Hepatocyte (in vitro differentiated cells): ENCODE data around the gene ZPLD1.

ENCODE experiments used
- CTCF ChIP-seq: fragments of 200-600 bp; sonication (generic); IDR thresholded peaks from 2 replicates; pipeline ENCODE4 v1.5.1; 2016; ENCODE audit warnings: antibody characterized with exemption, mild to moderate bottlenecking; ENCODE audit not compliant: poor library complexity
- EZH2 ChIP-seq: fragments of 200-600 bp; sonication (generic); IDR thresholded peaks from 2 replicates; pipeline ENCODE4 v1.6.1; 2016; ENCODE audit warnings: antibody characterized with exemption, mild to moderate bottlenecking, borderline replicate concordance
- EZH2phosphoT487 ChIP-seq: fragments of 200-600 bp; sonication (generic); IDR thresholded peaks from one replicate; pipeline ENCODE4 v1.6.1; 2018; ENCODE audit warnings: antibody characterized with exemption, mild to moderate bottlenecking, low read depth, moderate library complexity; ENCODE audit not compliant: unreplicated experiment, severe bottlenecking

- TF ChIP-seq CTCF (no peak), EZH2phosphoT487 (no peak), EZH2 (no peak)
Measured at GRCh38 chr3:102454181-102454580, 19.4 kb downstream of the ZPLD1 start.
